Measurements from ENCODE around the gene DEPDC5.
A peak's percentile ranks its signal among the peaks of the same experiment; 100 is the strongest.

GRCh38 chr22:31944700-31945442, 191.1 kb downstream of the DEPDC5 start:
- peak in 1 of 5 experiments; percentile 13 for TF ChIP-seq CTCF (IDR thresholded peaks at IDR 0.05)
- no peak for TF ChIP-seq POLR2A (IDR thresholded peaks at IDR 0.05)

All from transverse colon (tissue), 3 donors.